Astrocyte (in vitro differentiated cells and primary cell): ENCODE data around the gene TIMP4. TPM values are rescaled to one million over a fixed set of nuclear protein-coding genes. Genes with fewer than 3 reads are reported as not detected.

ENCODE experiments used
- DNase-seq: peaks from one replicate; pipeline ENCODE4 v3.0.0-alpha.2; 2010; ENCODE audit warnings: low read depth
- FAIRE-seq: peaks from 2 replicates; lab custom pipeline; 2011; peaks lifted over from hg19 to GRCh38; lab: Jason Lieb, UNC
- H2AFZ ChIP-seq: 2 replicates; pipeline ENCODE4 v1.6.0; 2012; ENCODE audit warnings: low read depth, low read length, inconsistent platforms
- H3K27ac ChIP-seq: 2 replicates; pipeline ENCODE4 v1.5.1; 2011; ENCODE audit warnings: low read depth, low read length, inconsistent platforms
- H3K27me3 ChIP-seq: 2 replicates; pipeline ENCODE4 v1.6.0; 2011; ENCODE audit warnings: low read length, inconsistent platforms; ENCODE audit not compliant: insufficient read depth
- H3K36me3 ChIP-seq: 2 replicates; pipeline ENCODE4 v1.5.1; 2011; ENCODE audit warnings: low read length, inconsistent platforms; ENCODE audit not compliant: insufficient read depth
- H3K4me1 ChIP-seq: 2 replicates; pipeline ENCODE4 v1.5.1; 2011; ENCODE audit warnings: low read length, inconsistent platforms; ENCODE audit not compliant: insufficient read depth
- H3K4me2 ChIP-seq: 2 replicates; pipeline ENCODE4 v1.6.0; 2012; ENCODE audit warnings: low read length, inconsistent platforms
- H3K4me3 ChIP-seq: 2 replicates; pipeline ENCODE4 v1.5.1; 2011; ENCODE audit warnings: low read depth, mild to moderate bottlenecking, low read length, inconsistent platforms; ENCODE audit not compliant: insufficient read depth
- H3K79me2 ChIP-seq: 2 replicates; pipeline ENCODE4 v1.6.0; 2012; ENCODE audit warnings: mild to moderate bottlenecking, low read length, inconsistent platforms; ENCODE audit not compliant: insufficient read depth
- H3K9ac ChIP-seq: 2 replicates; pipeline ENCODE4 v1.6.0; 2012; ENCODE audit warnings: mild to moderate bottlenecking, low read length, inconsistent platforms
- H3K9me3 ChIP-seq: 2 replicates; pipeline ENCODE4 v1.5.1; 2012; ENCODE audit warnings: low read depth, mild to moderate bottlenecking, low read length, inconsistent platforms; ENCODE audit not compliant: insufficient read depth
- H4K20me1 ChIP-seq: 2 replicates; pipeline ENCODE4 v1.6.0; 2012; ENCODE audit warnings: low read length, inconsistent platforms; ENCODE audit not compliant: insufficient read depth
- H3K27ac Mint-ChIP-seq: one replicate; pipeline ENCODE4 v1.8.0; 2021; ENCODE audit warnings: mild to moderate bottlenecking, mixed read lengths; ENCODE audit not compliant: unreplicated experiment
- H3K27me3 Mint-ChIP-seq: one replicate; pipeline ENCODE4 v1.8.0; 2021; ENCODE audit warnings: low read depth, mixed read lengths; ENCODE audit not compliant: unreplicated experiment
- H3K36me3 Mint-ChIP-seq: one replicate; pipeline ENCODE4 v1.8.0; 2021; ENCODE audit warnings: low read depth, mixed read lengths; ENCODE audit not compliant: unreplicated experiment
- H3K4me1 Mint-ChIP-seq: one replicate; pipeline ENCODE4 v1.8.0; 2021; ENCODE audit warnings: low read depth, mixed read lengths; ENCODE audit not compliant: unreplicated experiment
- H3K4me3 Mint-ChIP-seq: one replicate; pipeline ENCODE4 v1.8.0; 2021; ENCODE audit warnings: mild to moderate bottlenecking, moderate library complexity, mixed read lengths; ENCODE audit not compliant: unreplicated experiment
- H3K9me3 Mint-ChIP-seq: one replicate; pipeline ENCODE4 v1.8.0; 2021; ENCODE audit warnings: mild to moderate bottlenecking, mixed read lengths; ENCODE audit not compliant: unreplicated experiment
- CTCF ChIP-seq: IDR thresholded peaks from 2 replicates; pipeline ENCODE4 v1.5.1; 2011; ENCODE audit warnings: low read depth, mild to moderate bottlenecking, inconsistent platforms, low read length, moderate library complexity; ENCODE audit not compliant: insufficient read depth
- EZH2 ChIP-seq: IDR thresholded peaks from 2 replicates; pipeline ENCODE4 v1.6.1; 2012; ENCODE audit warnings: mild to moderate bottlenecking, low read length, inconsistent platforms; ENCODE audit not compliant: insufficient read depth
- total RNA-seq: library from RNA; stranded (reverse); gene quantifications from 2 replicates; pipeline ENCODE4 v1.2.1, GENCODE V29; 2021

TIMP4 gene
- total RNA-seq, 1 donor from 2014 or later: 2.0 TPM

- FAIRE-seq (no peak), DNase-seq (no peak)
- Mint-ChIP-seq H3K4me1 (peaks cover 4% of the 10 kb centered on the region), H3K36me3 (peaks cover 4% of the 10 kb centered on the region), H3K9me3 (no peaks in the 10 kb centered on the region), H3K27ac (no peak overlapping the region), H3K27me3 (peaks cover 9% of the 10 kb centered on the region), H3K4me3 (no peak overlapping the region)
- Histone ChIP-seq H2AFZ (no peak overlapping the region), H3K27ac (no peak overlapping the region), H3K4me3 (no peak overlapping the region), H3K9me3 (no peaks in the 10 kb centered on the region), H3K79me2 (no peaks in the 10 kb centered on the region), H4K20me1 (no peaks in the 10 kb centered on the region), H3K27me3 (no peaks in the 10 kb centered on the region), H3K4me2 (no peak overlapping the region), H3K36me3 (no peaks in the 10 kb centered on the region), H3K9ac (no peak overlapping the region), H3K4me1 (peaks cover 3% of the 10 kb centered on the region)
- no peak for TF ChIP-seq CTCF
- TF ChIP-seq EZH2: no peak
Measured at GRCh38 chr3:12149029-12149428, 9.7 kb downstream of the TIMP4 start.

- Mint-ChIP-seq H3K27me3 (peaks cover 9% of the 10 kb centered on the region), H3K36me3 (peaks cover 4% of the 10 kb centered on the region), H3K9me3 (no peaks in the 10 kb centered on the region), H3K27ac (no peak overlapping the region), H3K4me1 (peaks cover 7% of the 10 kb centered on the region), H3K4me3 (no peak overlapping the region)
- Histone ChIP-seq H3K9ac (no peak overlapping the region), H2AFZ (no peak overlapping the region), H4K20me1 (no peaks in the 10 kb centered on the region), H3K9me3 (no peaks in the 10 kb centered on the region), H3K27ac (no peak overlapping the region), H3K36me3 (no peaks in the 10 kb centered on the region), H3K79me2 (no peaks in the 10 kb centered on the region), H3K4me1 (peaks cover 6% of the 10 kb centered on the region), H3K27me3 (no peaks in the 10 kb centered on the region), H3K4me3 (no peak overlapping the region), H3K4me2 (no peak overlapping the region)
- TF ChIP-seq EZH2 (no peak), CTCF (no peak)
- DNase-seq (no peak), FAIRE-seq (no peak)
Measured at GRCh38 chr3:12148183-12148940, 10.3 kb downstream of the TIMP4 start.
